ENCODE results near the gene BRINP2. TPM values are rescaled to one million over a fixed set of nuclear protein-coding genes. Genes with fewer than 3 reads are reported as not detected.

The BRINP2 gene
- total and polyA plus RNA-seq, 2 of the 8 experiments (the other 6 are each of a cell fraction or from before 2014, with no cell fraction given) = 0.39 to 0.42 TPM

DNA sequence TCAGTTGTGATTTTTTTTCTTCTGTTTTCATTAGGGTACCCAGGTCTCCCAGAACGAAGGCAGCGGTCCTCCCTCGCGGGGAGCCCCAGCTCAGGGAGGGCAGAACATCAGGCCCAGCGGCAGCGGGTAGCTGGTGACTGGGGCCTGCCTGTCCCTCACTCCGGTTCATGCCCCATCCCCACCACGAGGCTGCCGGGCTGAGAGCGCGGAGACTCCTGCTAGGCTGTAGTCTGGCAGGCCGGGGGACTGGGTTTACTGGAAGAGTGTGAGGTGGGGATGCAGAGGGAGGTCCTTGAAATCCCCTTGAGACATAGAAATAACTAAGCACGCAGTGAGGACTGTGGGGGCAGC, 10.5 kb downstream of the BRINP2 start:
- Histone ChIP-seq H3K23me2 (ENCODE audit: low read depth, low read length) (peaks cover 8% of the 10 kb centered on the region; the same call in 1 of the 2 replicates), H2BK15ac (ENCODE audit: low read length) (no peak overlapping the region), H3K4ac (replicated peaks; ENCODE audit: insufficient read length, low read depth, low read length) (no peak overlapping the region), H4K20me1 (replicated peaks in 1 of 2; ENCODE audit: control insufficient read depth in 1 of 2, insufficient read depth in 2 of 2, low read length in 2 of 2) (no peaks in the 10 kb centered on the region), H2BK5ac (ENCODE audit: low read depth, low read length) (no peak overlapping the region), H4K5ac (ENCODE audit: insufficient read length, low read depth, low read length) (no peak overlapping the region), H2BK12ac (ENCODE audit: low read depth, low read length) (peak overlapping the region; percentile 27; the same call in 1 of the 2 replicates), H3K18ac (ENCODE audit: extremely low read depth, low read length) (no peak overlapping the region), H3K27me3 (replicated peaks in 1 of 4; ENCODE audit: control insufficient read depth in 3 of 4, extremely low read depth in 1 of 4, insufficient read depth in 3 of 4, low read length in 3 of 4) (peaks cover 2 to 18% (median 14%) of the 10 kb centered on the region in 4 experiments; a peak in 5 of 7 replicates), H3K27ac (ENCODE audit: low read depth, low read length) (no peak overlapping the region), H3K4me2 (ENCODE audit: insufficient read depth in 1 of 2, low read depth in 2 of 2, low read length in 2 of 2) (peak overlapping the region; percentile 56 to 92), H3K4me1 (replicated peaks in 1 of 4; ENCODE audit: control insufficient read depth in 3 of 4, insufficient read depth in 4 of 4, low read length in 3 of 4) (peaks cover 0 to 6% (median 2%) of the 10 kb centered on the region in 4 experiments; a peak in 4 of 7 replicates), H3K79me2 (ENCODE audit: control insufficient read depth in 1 of 2, insufficient read depth in 2 of 2, low read length in 2 of 2) (no peaks in the 10 kb centered on the region), H3K9ac (replicated peaks in 1 of 4; ENCODE audit: extremely low read depth in 1 of 4, low read depth in 3 of 4, low read length in 3 of 4) (no peak overlapping the region), H3K79me1 (ENCODE audit: low read depth, low read length) (no peaks in the 10 kb centered on the region), H3K14ac (ENCODE audit: insufficient read length) (no peak overlapping the region), H3K56ac (replicated peaks; ENCODE audit: insufficient read length, low read depth, low read length) (peak overlapping the region; percentile 48), H2AK5ac (ENCODE audit: low read depth, low read length) (no peak overlapping the region), H3K9me3 (ENCODE audit: insufficient read depth in 2 of 2, low read depth in 1 of 2, low read length in 1 of 2) (no peaks in the 10 kb centered on the region), H4K91ac (replicated peaks; ENCODE audit: insufficient read length, low read length) (no peak overlapping the region), H4K8ac (ENCODE audit: extremely low read depth, insufficient read depth, low read length) (no peak overlapping the region), H2AFZ (ENCODE audit: low read length) (peak overlapping the region; percentile 92), H3K36me3 (ENCODE audit: control insufficient read depth in 2 of 4, insufficient read depth in 4 of 4, low read length in 3 of 4) (no peaks in the 10 kb centered on the region), H2BK20ac (ENCODE audit: low read length) (no peak overlapping the region), H3K4me3 (ENCODE audit: extremely low read depth in 1 of 4, insufficient read depth in 2 of 4, low read depth in 3 of 4, low read length in 4 of 4) (peak overlapping the region; percentile 19 to 60 (median 56); a peak in 7 of 8 replicates), H2BK120ac (replicated peaks; ENCODE audit: low read depth, low read length) (no peak overlapping the region), H3K23ac (ENCODE audit: insufficient read length) (no peak overlapping the region)
- CTCF ChIA-PET (ENCODE audit: partially characterized antibody) = interaction anchor here (0.7 to 5.3 kb wide), 34 partner anchors 9 to 765 kb away, joined by 3 to 70 read pairs (median 4); partner anchors contain the start of genes ASTN1 and BRINP2
- FAIRE-seq (no peak), DNase-seq (ENCODE audit: low read depth in 1 of 2, low spot score in 2 of 2) (peak in 1 of 2 experiments; percentile 67)
- 9% methylated on average over 13 of the region's 13 CpGs; no CpG with 5 or more reads in 1 of the 2 experiments for WGBS, 2 experiments (ENCODE audit: extremely low coverage in 1 of 2, insufficient coverage in 1 of 2, insufficient read length in 1 of 2, insufficient replicate concordance in 2 of 2, low coverage in 1 of 2, low lambda C conversion rate in 2 of 2, missing lambda C conversion rate in 1 of 2)
- POLR2A ChIA-PET (ENCODE audit: partially characterized antibody) = interaction anchor here (1.3 to 1.9 kb wide), 2 partner anchors 9 to 17 kb away, joined by 6 read pairs; partner anchors contain the start of gene ASTN1
- TF ChIP-seq SUZ12 (IDR thresholded peaks at IDR 0.05; ENCODE audit: low read length) (0 out of 2 replicates have a peak, but pooled peaks have one; percentile 36), KDM5A (IDR thresholded peaks at IDR 0.05; ENCODE audit: low read length) (no peak), SP2 (IDR thresholded peaks at IDR 0.05; ENCODE audit: low read length) (no peak), EZH2 (IDR thresholded peaks at IDR 0.05; ENCODE audit: low read depth, low read length, severe bottlenecking) (peak; percentile 46)
- TF ChIP-seq, protein P1, sequence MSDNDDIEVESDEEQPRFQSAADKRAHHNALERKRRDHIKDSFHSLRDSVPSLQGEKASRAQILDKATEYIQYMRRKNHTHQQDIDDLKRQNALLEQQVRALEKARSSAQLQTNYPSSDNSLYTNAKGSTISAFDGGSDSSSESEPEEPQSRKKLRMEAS (IDR thresholded peaks at IDR 0.05) = peak; percentile 66

Data from H1 (cell line).